Gastroesophageal sphincter (tissue), 4 donors: ENCODE measurements around the gene HDDC2. TPM values are rescaled to one million over a fixed set of nuclear protein-coding genes. Genes with fewer than 3 reads are reported as not detected.

ENCODE experiments used
- ATAC-seq: fragments of 150-250 bp; one replicate; pipeline ENCODE4 v1.9.1; 2016; ENCODE audit warnings: mild to moderate bottlenecking, moderate library complexity
- H3K27ac ChIP-seq, 4 donors: fragments of 200-600 bp; sonication (generic) in 3 of 4; 1 replicate in 3 of 4; 2 replicates in 1 of 4; pipeline ENCODE4 v1.5.1; 2016 to 2019
- H3K27me3 ChIP-seq: fragments of 200-600 bp; sonication (generic); one replicate; pipeline ENCODE4 v1.5.1; 2019
- H3K36me3 ChIP-seq, 2 donors: fragments of 200-600 bp; sonication (generic); one replicate each; pipeline ENCODE4 v1.5.1; 2019; ENCODE audit warnings: control low read depth in 1 of 2
- H3K4me1 ChIP-seq, 3 donors: fragments of 200-600 bp; sonication (generic); 1 replicate in 2 of 3; 2 replicates in 1 of 3; pipeline ENCODE4 v1.5.1; 2016 to 2019; ENCODE audit warnings: control low read depth in 2 of 3
- H3K4me3 ChIP-seq, 2 donors: fragments of 200-600 bp; sonication (generic); one replicate each; pipeline ENCODE4 v1.5.1; 2019; ENCODE audit warnings: mild to moderate bottlenecking in 1 of 2, moderate library complexity in 1 of 2
- H3K9me3 ChIP-seq, 3 donors: fragments of 200-600 bp; sonication (generic); one replicate each; pipeline ENCODE4 v1.5.1; 2017 to 2019; ENCODE audit warnings: control low read depth in 2 of 3
- CTCF ChIP-seq, 4 experiments: fragments of 200-600 bp in 2 of 4; fragments of 450-650 bp in 2 of 4; sonication (generic) in 1 of 4; IDR thresholded peaks; one replicate each; pipeline ENCODE4 v1.5.1; 2017 to 2019; ENCODE audit warnings: antibody characterized with exemption in 4 of 4, mild to moderate bottlenecking in 2 of 4, moderate library complexity in 2 of 4
- EP300 ChIP-seq: sonication (generic); formaldehyde crosslinking; IDR thresholded peaks from one replicate; pipeline ENCODE4 v1.6.1; 2017; ENCODE audit warnings: antibody characterized with exemption, mild to moderate bottlenecking
- POLR2A ChIP-seq, 2 donors: fragments of 450-650 bp; IDR thresholded peaks; one replicate each; pipeline ENCODE4 v1.6.1; 2017; ENCODE audit warnings: antibody characterized with exemption in 2 of 2, mild to moderate bottlenecking in 2 of 2, moderate library complexity in 1 of 2
- POLR2AphosphoS5 ChIP-seq: sonication (generic); formaldehyde crosslinking; IDR thresholded peaks from one replicate; pipeline ENCODE4 v1.6.1; 2017; ENCODE audit warnings: antibody characterized with exemption
- WGBS, 2 donors: methylation state at CpG; one replicate each; pipeline ENCODE4 v1.1.5; 2018; ENCODE audit warnings: low coverage in 1 of 2; 5-methylcytosine and 5-hydroxymethylcytosine counted together
- total RNA-seq, 4 donors: library from RNA; depleted of rRNA; stranded (reverse); fragments of >200 nt; gene quantifications; one replicate each; pipeline ENCODE4 v1.1.0, GENCODE V29; 2016

Gene HDDC2
- total RNA-seq, 4 donors from 2014 or later, result 30.9 to 48.9 (median 47.9) TPM

GRCh38 chr6:125273251-125273650, 28.5 kb downstream of the HDDC2 start:
- no peak for ATAC-seq
- Histone ChIP-seq H3K27me3 (no peaks in the 10 kb centered on the region), H3K4me3 (no peak overlapping the region), H3K27ac (no peak overlapping the region), H3K9me3 (no peaks in the 10 kb centered on the region), H3K36me3 (peaks cover 0 to 66% of the 10 kb centered on the region in 2 donors), H3K4me1 (no peaks in the 10 kb centered on the region)
- 97% methylated on average over 6 of the region's 8 CpGs; no CpG with 5 or more reads in 1 of the 2 donors for WGBS, 2 donors
- no peak for TF ChIP-seq CTCF (IDR thresholded peaks at IDR 0.05)
- TF ChIP-seq POLR2A (IDR thresholded peaks at IDR 0.05), result no peak
- TF ChIP-seq POLR2AphosphoS5, result no peak
- TF ChIP-seq EP300, result no peak

GRCh38 chr6:125271486-125272159, 30.1 kb downstream of the HDDC2 start:
- H3K9me3 ChIP-seq, result no peaks in the 10 kb centered on the region
- ATAC-seq, result no peak
- no peaks in the 10 kb centered on the region for H3K4me1 ChIP-seq
- TF ChIP-seq POLR2A (IDR thresholded peaks at IDR 0.05) (no peak), CTCF (IDR thresholded peaks at IDR 0.05) (no peak), POLR2AphosphoS5 (no peak), EP300 (no peak)
- H3K4me3 ChIP-seq, result no peak overlapping the region
- 86 to 93% methylated on average over 2 to 5 of the region's 8 CpGs for WGBS, 2 donors
- H3K36me3 ChIP-seq, result peaks cover 0 to 59% of the 10 kb centered on the region in 2 donors
- no peaks in the 10 kb centered on the region for H3K27me3 ChIP-seq
- no peak overlapping the region for H3K27ac ChIP-seq

- TF ChIP-seq POLR2A (IDR thresholded peaks at IDR 0.05) (no peak), EP300 (no peak), CTCF (IDR thresholded peaks at IDR 0.05) (no peak), POLR2AphosphoS5 (no peak)
- H3K9me3 ChIP-seq, result no peaks in the 10 kb centered on the region
- no peak for ATAC-seq
- no peak overlapping the region for H3K27ac ChIP-seq
- H3K4me1 ChIP-seq, result no peaks in the 10 kb centered on the region
- 83 to 90% methylated on average over 1 to 3 of the region's 4 CpGs for WGBS, 2 donors
- H3K4me3 ChIP-seq, result no peak overlapping the region
- peaks cover 0 to 47% of the 10 kb centered on the region in 2 donors for H3K36me3 ChIP-seq
- no peaks in the 10 kb centered on the region for H3K27me3 ChIP-seq
These were observed 31.4 kb downstream of the HDDC2 start for GRCh38 chr6:125270380-125270779.

- WGBS, 2 donors, result 93 to 94% methylated on average over 3 of the region's 7 CpGs
- ATAC-seq, result no peak
- H3K4me1 ChIP-seq, result no peaks in the 10 kb centered on the region
- no peak overlapping the region for H3K27ac ChIP-seq
- no peak for TF ChIP-seq POLR2AphosphoS5
- TF ChIP-seq CTCF (IDR thresholded peaks at IDR 0.05), result no peak
- no peak for TF ChIP-seq EP300
- TF ChIP-seq POLR2A (IDR thresholded peaks at IDR 0.05), result no peak
- no peak overlapping the region for H3K4me3 ChIP-seq
- H3K27me3 ChIP-seq, result no peaks in the 10 kb centered on the region
- H3K36me3 ChIP-seq, result peaks cover 0 to 40% of the 10 kb centered on the region in 2 donors
- no peaks in the 10 kb centered on the region for H3K9me3 ChIP-seq
These were observed 32.3 kb downstream of the HDDC2 start for GRCh38 chr6:125269328-125269985.

GRCh38 chr6:125268765-125269164, 33.0 kb downstream of the HDDC2 start:
- no peak for ATAC-seq
- TF ChIP-seq CTCF (IDR thresholded peaks at IDR 0.05) (no peak), POLR2AphosphoS5 (no peak), EP300 (no peak), POLR2A (IDR thresholded peaks at IDR 0.05) (no peak)
- no peaks in the 10 kb centered on the region for H3K4me1 ChIP-seq
- H3K27me3 ChIP-seq, result no peaks in the 10 kb centered on the region
- H3K9me3 ChIP-seq, result no peaks in the 10 kb centered on the region
- peaks cover 0 to 34% of the 10 kb centered on the region in 2 donors for H3K36me3 ChIP-seq
- H3K27ac ChIP-seq, result no peak overlapping the region
- H3K4me3 ChIP-seq, result no peak overlapping the region
- no CpG with 5 or more reads among the region's 4 CpGs for WGBS, 2 donors
